HepG2 (cell line): ENCODE measurements around the gene CEL. TPM values are rescaled to one million over a fixed set of nuclear protein-coding genes. Genes with fewer than 3 reads are reported as not detected.

ENCODE experiments used
- ATAC-seq: fragments of 200-7000 bp; cut with Tn5 transposase; 3 replicates; pipeline ENCODE4 v1.9.1; 2020; ENCODE audit warnings: mild to moderate bottlenecking, moderate library complexity
- BruUV-seq: library from RNA; stranded (reverse); fragments of 400-500 nt; replicated peaks from 2 replicates; lab custom pipeline; 2021; lab: Mats Ljungman, UMichigan
- CTCF ChIA-PET: fragments of 300-600 bp; formaldehyde crosslinking; extraction: SDS; loops from one replicate; lab custom pipeline; 2021; ENCODE audit warnings: low total read pairs, inconsistent platforms, low intra/inter-chr PET ratio; lab: Yijun Ruan, JAX
- POLR2A ChIA-PET: fragments of 350-600 bp; sonication (Branson Sonifier 250); formaldehyde crosslinking; loops from one replicate; lab custom pipeline; 2020; ENCODE audit warnings: antibody characterized with exemption, inconsistent platforms; lab: Yijun Ruan, JAX
- DNase-seq: peaks from one replicate; pipeline ENCODE4 v3.0.0-alpha.2; 2015; ENCODE audit warnings: low spot score
- FAIRE-seq: peaks from 3 replicates; lab custom pipeline; 2011; peaks lifted over from hg19 to GRCh38; lab: Jason Lieb, UNC
- H2AFZ ChIP-seq: one replicate; pipeline ENCODE4 v1.6.1; 2011; ENCODE audit warnings: low read length, inconsistent platforms
- H3K27ac ChIP-seq: fragments of 300-600 bp; 3 replicates; pipeline ENCODE4 v1.8.0; 2011; ENCODE audit warnings: mixed run types, mild to moderate bottlenecking, mixed read lengths, low read length, inconsistent platforms; ENCODE audit not compliant: insufficient read depth; ENCODE audit errors: extremely low read length
- H3K27me3 ChIP-seq, 2 experiments: fragments of 200-600 bp in 1 of 2; 2 replicates in 1 of 2; 3 replicates in 1 of 2; pipeline versions ENCODE4 v1.6.0 to v1.8.0; 2011; ENCODE audit warnings: low read length in 2 of 2, mild to moderate bottlenecking in 2 of 2, moderate library complexity in 2 of 2, inconsistent platforms in 1 of 2; ENCODE audit not compliant: insufficient read depth in 2 of 2, control insufficient read depth in 1 of 2
- H3K36me3 ChIP-seq, 2 experiments: fragments of 200-600 bp in 1 of 2; replicated peaks in 1 of 2; 2 replicates in 1 of 2; 3 replicates in 1 of 2; pipeline versions ENCODE4 v1.5.1 to v1.8.0; 2011; ENCODE audit warnings: low read length in 2 of 2, inconsistent platforms in 1 of 2; ENCODE audit not compliant: insufficient read depth in 2 of 2, control insufficient read depth in 1 of 2
- H3K4me1 ChIP-seq: 2 replicates; pipeline ENCODE4 v1.5.1; 2012; ENCODE audit warnings: low read length, inconsistent platforms; ENCODE audit not compliant: insufficient read depth
- H3K4me2 ChIP-seq: 2 replicates; pipeline ENCODE4 v1.6.0; 2011; ENCODE audit warnings: low read depth, low read length, inconsistent platforms
- H3K4me3 ChIP-seq, 3 experiments: fragments of 200-600 bp in 1 of 3; sonication (generic), shearing (Covaris generic) in 1 of 3; replicated peaks in 1 of 3; 2 replicates each; pipeline ENCODE4 v1.5.1; 2011 to 2016; ENCODE audit warnings: low read length in 3 of 3, inconsistent platforms in 2 of 3, low read depth in 2 of 3, mild to moderate bottlenecking in 2 of 3, control low read depth in 1 of 3, mixed read lengths in 1 of 3; ENCODE audit not compliant: insufficient read depth in 1 of 3
- H3K79me2 ChIP-seq: one replicate; pipeline ENCODE4 v1.6.1; 2011; ENCODE audit warnings: low read length, inconsistent platforms; ENCODE audit not compliant: insufficient read depth
- H3K9ac ChIP-seq: 2 replicates; pipeline ENCODE4 v1.6.0; 2011; ENCODE audit warnings: mild to moderate bottlenecking, low read depth, low read length, inconsistent platforms; ENCODE audit not compliant: insufficient read depth
- H3K9me3 ChIP-seq: 2 replicates; pipeline ENCODE4 v1.5.1; 2012; ENCODE audit warnings: mild to moderate bottlenecking, low read length
- H4K20me1 ChIP-seq: 2 replicates; pipeline ENCODE4 v1.6.0; 2011; ENCODE audit warnings: inconsistent platforms, mild to moderate bottlenecking, low read length, moderate library complexity; ENCODE audit not compliant: insufficient read depth
- AGO2 ChIP-seq: fragments of 200-400 bp; formaldehyde crosslinking; optimal IDR thresholded peaks from 2 replicates; pipeline ENCODE3; 2017; ENCODE audit warnings: mild to moderate bottlenecking, low read depth, low read length, moderate library complexity
- GFI1 ChIP-seq: sonication (generic); formaldehyde crosslinking; IDR thresholded peaks from 2 replicates; pipeline ENCODE4 v1.5.0; 2020; ENCODE audit warnings: missing genetic modification reagents, mild to moderate bottlenecking, borderline replicate concordance
- HNRNPUL1 ChIP-seq: fragments of 200-400 bp; formaldehyde crosslinking; IDR thresholded peaks from 2 replicates; pipeline ENCODE4 v1.6.1; 2017; ENCODE audit warnings: low read depth, mild to moderate bottlenecking, low read length, moderate library complexity
- JARID2 ChIP-seq: sonication (generic); formaldehyde crosslinking; IDR thresholded peaks from 2 replicates; pipeline ENCODE4 v1.8.1; 2023; ENCODE audit warnings: missing genetic modification reagents, inconsistent platforms; ENCODE audit not compliant: insufficient replicate concordance
- MEIS1 ChIP-seq: sonication (generic); formaldehyde crosslinking; IDR thresholded peaks from 2 replicates; pipeline ENCODE4 v1.9.0; 2021; ENCODE audit warnings: mild to moderate bottlenecking, missing genetic modification reagents, moderate library complexity, borderline replicate concordance
- MYNN ChIP-seq: sonication (generic); formaldehyde crosslinking; IDR thresholded peaks from 2 replicates; pipeline ENCODE4 v1.4.0; 2020; ENCODE audit warnings: mild to moderate bottlenecking, low read depth, missing genetic modification reagents
- SP5 ChIP-seq: IDR thresholded peaks from 2 replicates; pipeline ENCODE4 v1.6.1; 2016; ENCODE audit warnings: low read depth, borderline replicate concordance
- TBX3 ChIP-seq: fragments of 450-650 bp; IDR thresholded peaks from 2 replicates; pipeline ENCODE4 v1.6.1; 2017; ENCODE audit warnings: antibody characterized with exemption, mild to moderate bottlenecking, inconsistent platforms, borderline replicate concordance
- ZNF790 ChIP-seq: sonication (generic); formaldehyde crosslinking; IDR thresholded peaks from 2 replicates; pipeline ENCODE4 v1.8.0; 2022; ENCODE audit warnings: missing genetic modification reagents, mild to moderate bottlenecking, borderline replicate concordance
- WGBS: methylation state at CpG from one replicate; pipeline ENCODE4 v1.1.6; 2017; ENCODE audit warnings: low lambda C conversion rate; 5-methylcytosine and 5-hydroxymethylcytosine counted together
- in situ Hi-C: cut with HindIII; loops from 2 replicates; pipeline ENCODE4 v1.10.0; 2017; ENCODE audit warnings: low pct_unique_long_range_greater_than_20kb; ENCODE audit not compliant: extremely low pct_ligation_motif_present
- intact Hi-C: fragments of 100-400 bp; cut with micrococcal nuclease; formaldehyde crosslinking; loops from one replicate; pipeline ENCODE4 v1.10.0; 2022; ENCODE audit not compliant: unreplicated experiment
- polyA plus RNA-seq, 8 experiments: library from polyadenylated mRNA; depleted of rRNA in 3 of 8; stranded (reverse) in 7 of 8; unstranded in 1 of 8; fragments of >200 nt; fragmentation: Illumina TruSeq in 4 of 8; extraction: Trizol in 4 of 8; gene quantifications; 2 replicates each; pipeline versions ENCODE4 v1.2.1 to v1.2.3, GENCODE V29; 2011 to 2016; ENCODE audit warnings: low read depth in 4 of 8, missing spikeins in 1 of 8, mixed read lengths in 1 of 8; ENCODE audit not compliant: insufficient read depth in 1 of 8
- total RNA-seq, 5 experiments: library from RNA; depleted of rRNA; stranded (reverse); fragments of >200 nt; fragmentation: Illumina TruSeq; extraction: Trizol; gene quantifications; 2 replicates each; pipeline ENCODE4 v1.2.3, GENCODE V29; 2016; ENCODE audit warnings: low read depth in 1 of 5
- TF ChIP-seq, protein P1 (sequence below): fragments of 450-650 bp; IDR thresholded peaks from 2 replicates; pipeline ENCODE4 v1.6.1; 2017; ENCODE audit warnings: mild to moderate bottlenecking
- TF ChIP-seq, protein P2 (sequence below): IDR thresholded peaks from 2 replicates; pipeline ENCODE4 v1.6.1; 2016; ENCODE audit warnings: low read depth, borderline replicate concordance
- TF ChIP-seq, protein P3 (sequence below): sonication (generic); formaldehyde crosslinking; IDR thresholded peaks from 2 replicates; pipeline ENCODE4 v1.5.0; 2020; ENCODE audit warnings: missing genetic modification reagents

CEL gene
- total and polyA plus RNA-seq, 2 of the 13 experiments (the other 11 are each of a cell fraction or from before 2014, with no cell fraction given) = 0.63 to 1.5 TPM

DNA sequence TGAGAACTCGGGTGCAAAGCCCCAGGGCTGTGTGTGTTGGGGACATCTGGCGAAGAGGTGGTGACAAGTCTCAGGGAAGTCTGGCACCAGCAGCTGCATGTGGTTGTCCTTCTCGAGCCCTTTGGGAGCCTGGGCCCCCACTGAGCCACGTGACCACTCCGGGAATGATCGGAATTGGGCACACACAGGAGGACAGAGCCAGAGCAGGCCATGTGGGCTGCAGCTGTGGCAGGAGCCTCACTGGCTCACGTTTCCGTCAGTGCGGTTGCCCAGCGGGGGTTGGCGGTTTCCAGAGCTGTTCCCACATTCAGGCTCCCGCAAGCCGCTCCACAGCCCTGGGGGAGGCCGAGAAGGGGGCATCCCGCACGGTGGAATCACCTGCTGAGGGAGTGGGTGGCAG is 6.8 kb upstream of the CEL start:
- FAIRE-seq (no peak), DNase-seq (no peak), ATAC-seq (no peak)
- no peak overlapping the region for H3K9ac ChIP-seq
- in situ Hi-C loops = no loop called here
- H3K27ac ChIP-seq = no peak overlapping the region
- peaks cover 13% of the 10 kb centered on the region for H3K4me1 ChIP-seq
- H3K9me3 ChIP-seq = no peaks in the 10 kb centered on the region
- ChIA-PET POLR2A (no interaction called here), CTCF (no interaction called here)
- no peaks in the 10 kb centered on the region for H3K79me2 ChIP-seq
- BruUV-seq = no TSS peak
- no peak overlapping the region for H2AFZ ChIP-seq
- peak; percentile 46 for TF ChIP-seq AGO2
- TF ChIP-seq, protein P1, sequence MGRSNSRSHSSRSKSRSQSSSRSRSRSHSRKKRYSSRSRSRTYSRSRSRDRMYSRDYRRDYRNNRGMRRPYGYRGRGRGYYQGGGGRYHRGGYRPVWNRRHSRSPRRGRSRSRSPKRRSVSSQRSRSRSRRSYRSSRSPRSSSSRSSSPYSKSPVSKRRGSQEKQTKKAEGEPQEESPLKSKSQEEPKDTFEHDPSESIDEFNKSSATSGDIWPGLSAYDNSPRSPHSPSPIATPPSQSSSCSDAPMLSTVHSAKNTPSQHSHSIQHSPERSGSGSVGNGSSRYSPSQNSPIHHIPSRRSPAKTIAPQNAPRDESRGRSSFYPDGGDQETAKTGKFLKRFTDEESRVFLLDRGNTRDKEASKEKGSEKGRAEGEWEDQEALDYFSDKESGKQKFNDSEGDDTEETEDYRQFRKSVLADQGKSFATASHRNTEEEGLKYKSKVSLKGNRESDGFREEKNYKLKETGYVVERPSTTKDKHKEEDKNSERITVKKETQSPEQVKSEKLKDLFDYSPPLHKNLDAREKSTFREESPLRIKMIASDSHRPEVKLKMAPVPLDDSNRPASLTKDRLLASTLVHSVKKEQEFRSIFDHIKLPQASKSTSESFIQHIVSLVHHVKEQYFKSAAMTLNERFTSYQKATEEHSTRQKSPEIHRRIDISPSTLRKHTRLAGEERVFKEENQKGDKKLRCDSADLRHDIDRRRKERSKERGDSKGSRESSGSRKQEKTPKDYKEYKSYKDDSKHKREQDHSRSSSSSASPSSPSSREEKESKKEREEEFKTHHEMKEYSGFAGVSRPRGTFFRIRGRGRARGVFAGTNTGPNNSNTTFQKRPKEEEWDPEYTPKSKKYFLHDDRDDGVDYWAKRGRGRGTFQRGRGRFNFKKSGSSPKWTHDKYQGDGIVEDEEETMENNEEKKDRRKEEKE = no peak
- no peaks in the 10 kb centered on the region for H3K27me3 ChIP-seq
- intact Hi-C loops = no loop called here
- peaks cover 34 to 69% of the 10 kb centered on the region in 2 experiments; a peak in 4 of 5 replicates for H3K36me3 ChIP-seq
- H3K4me2 ChIP-seq = no peak overlapping the region
- H3K4me3 ChIP-seq = no peak overlapping the region
- H4K20me1 ChIP-seq = no peaks in the 10 kb centered on the region
- WGBS = 98% methylated on average over 11 of the region's 16 CpGs

DNA sequence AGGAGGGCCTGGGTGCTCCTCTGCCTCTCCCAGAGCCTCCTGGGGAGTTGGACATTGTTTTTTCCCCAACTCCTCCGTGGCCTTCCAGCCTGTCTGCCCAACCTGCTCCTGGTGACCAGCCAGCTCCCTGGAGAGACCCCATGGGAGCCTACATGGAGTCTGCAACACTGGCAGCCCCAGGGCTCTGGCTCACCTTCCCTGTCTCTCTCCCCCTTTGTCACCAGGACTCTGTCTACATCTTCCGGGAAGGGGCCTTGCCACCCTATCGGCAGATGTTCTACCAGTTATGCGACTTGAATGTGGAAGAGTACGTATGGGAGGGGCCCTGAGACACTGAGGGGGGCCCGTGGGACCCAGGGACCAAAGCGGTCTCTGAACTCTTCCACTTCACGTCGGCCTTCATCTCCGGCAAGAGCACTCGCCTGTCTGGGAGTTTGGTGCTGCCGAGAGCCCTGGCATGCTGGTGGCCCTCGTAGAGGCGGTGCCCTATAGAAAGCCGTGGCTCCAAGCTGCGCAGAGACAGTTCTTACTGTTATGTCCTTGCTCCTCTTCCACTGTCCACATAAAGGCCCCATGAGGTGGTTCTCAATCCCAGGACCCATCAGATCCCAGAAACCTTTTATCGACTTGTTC is 5.9 kb upstream of the CEL start:
- no peak for ATAC-seq
- Histone ChIP-seq H3K4me2 (no peak overlapping the region), H3K79me2 (no peaks in the 10 kb centered on the region), H3K27ac (no peak overlapping the region), H4K20me1 (no peaks in the 10 kb centered on the region), H3K4me1 (peaks cover 23% of the 10 kb centered on the region), H3K4me3 (no peak overlapping the region), H3K36me3 (peaks cover 34 to 60% of the 10 kb centered on the region in 2 experiments; a peak in 4 of 5 replicates), H2AFZ (no peak overlapping the region), H3K9me3 (no peaks in the 10 kb centered on the region), H3K9ac (no peak overlapping the region), H3K27me3 (no peaks in the 10 kb centered on the region)
- FAIRE-seq = no peak
- in situ Hi-C loops = no loop called here
- CTCF ChIA-PET = no interaction called here
- POLR2A ChIA-PET = no interaction called here
- intact Hi-C loops = no loop called here
- BruUV-seq = no TSS peak
- WGBS = 99% methylated on average over 12 of the region's 17 CpGs
- no peak for DNase-seq
- TF ChIP-seq MYNN (CRISPR knock-in tag) = no peak
- TF ChIP-seq GFI1 = no peak
- no peak for TF ChIP-seq JARID2 (CRISPR knock-in tag)
- no peak for TF ChIP-seq ZNF790 (CRISPR knock-in tag)
- TF ChIP-seq MEIS1 (CRISPR knock-in tag) = no peak
- TF ChIP-seq, protein P2, sequence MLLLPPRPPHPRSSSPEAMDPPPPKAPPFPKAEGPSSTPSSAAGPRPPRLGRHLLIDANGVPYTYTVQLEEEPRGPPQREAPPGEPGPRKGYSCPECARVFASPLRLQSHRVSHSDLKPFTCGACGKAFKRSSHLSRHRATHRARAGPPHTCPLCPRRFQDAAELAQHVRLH (CRISPR knock-in tag) = no peak
- no peak for TF ChIP-seq TBX3
- TF ChIP-seq, protein P3, sequence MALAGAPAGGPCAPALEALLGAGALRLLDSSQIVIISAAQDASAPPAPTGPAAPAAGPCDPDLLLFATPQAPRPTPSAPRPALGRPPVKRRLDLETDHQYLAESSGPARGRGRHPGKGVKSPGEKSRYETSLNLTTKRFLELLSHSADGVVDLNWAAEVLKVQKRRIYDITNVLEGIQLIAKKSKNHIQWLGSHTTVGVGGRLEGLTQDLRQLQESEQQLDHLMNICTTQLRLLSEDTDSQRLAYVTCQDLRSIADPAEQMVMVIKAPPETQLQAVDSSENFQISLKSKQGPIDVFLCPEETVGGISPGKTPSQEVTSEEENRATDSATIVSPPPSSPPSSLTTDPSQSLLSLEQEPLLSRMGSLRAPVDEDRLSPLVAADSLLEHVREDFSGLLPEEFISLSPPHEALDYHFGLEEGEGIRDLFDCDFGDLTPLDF (CRISPR knock-in tag) = no peak
- TF ChIP-seq HNRNPUL1 = no peak
- TF ChIP-seq SP5 (CRISPR knock-in tag) = no peak
